Stimulated activated CD4-positive, alpha-beta T cell treated with anti-CD3 and anti-CD28 coated beads, Interleukin-12 subunit alpha, Interleukin-12 subunit beta, amount 100 ng/mL, for 4 hours (primary cell): ENCODE data around the gene CMIP.
"Not testable (repeated sequence)": the region's sequence is repeated elsewhere in the genome, so short reads cannot be mapped to it uniquely, and the experiment has no call there.

Source experiments
- DNase-seq: peaks from one replicate; pipeline ENCODE4 v3.0.0-alpha.2; 2020

Gene CMIP

DNA sequence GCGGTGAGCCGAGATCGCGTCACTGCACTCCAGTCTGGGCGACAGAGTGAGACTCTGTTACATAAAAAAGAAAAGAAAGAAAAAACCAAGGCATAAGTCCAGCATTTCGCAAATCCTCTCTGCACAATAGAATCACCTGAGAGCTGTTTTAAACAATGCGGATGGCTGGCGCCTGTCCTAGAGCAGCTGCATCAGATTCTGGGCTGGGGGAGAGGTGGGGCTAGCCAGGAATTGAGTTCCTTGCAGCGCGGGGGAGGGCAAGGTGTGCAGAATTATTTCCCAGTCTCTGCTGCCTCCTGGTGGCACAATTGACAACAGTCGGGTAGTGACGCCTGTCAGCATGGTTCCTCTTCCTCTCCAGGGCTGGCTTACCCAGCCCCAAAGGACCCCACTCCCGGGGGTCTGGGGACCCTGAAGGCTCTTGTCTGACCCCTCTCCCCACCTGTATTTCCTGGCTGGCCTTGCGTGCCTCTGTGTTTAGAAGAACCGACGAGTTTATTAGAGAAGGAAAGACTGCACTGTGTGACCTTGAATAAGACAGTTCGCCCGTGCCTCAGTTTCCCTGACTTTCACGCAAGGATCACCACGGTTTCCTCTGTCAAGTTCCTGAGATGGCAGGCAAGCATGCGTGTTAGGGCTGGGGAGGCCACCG, 293.4 kb downstream of the CMIP start:
- DNase-seq: peak; percentile 81

DNA sequence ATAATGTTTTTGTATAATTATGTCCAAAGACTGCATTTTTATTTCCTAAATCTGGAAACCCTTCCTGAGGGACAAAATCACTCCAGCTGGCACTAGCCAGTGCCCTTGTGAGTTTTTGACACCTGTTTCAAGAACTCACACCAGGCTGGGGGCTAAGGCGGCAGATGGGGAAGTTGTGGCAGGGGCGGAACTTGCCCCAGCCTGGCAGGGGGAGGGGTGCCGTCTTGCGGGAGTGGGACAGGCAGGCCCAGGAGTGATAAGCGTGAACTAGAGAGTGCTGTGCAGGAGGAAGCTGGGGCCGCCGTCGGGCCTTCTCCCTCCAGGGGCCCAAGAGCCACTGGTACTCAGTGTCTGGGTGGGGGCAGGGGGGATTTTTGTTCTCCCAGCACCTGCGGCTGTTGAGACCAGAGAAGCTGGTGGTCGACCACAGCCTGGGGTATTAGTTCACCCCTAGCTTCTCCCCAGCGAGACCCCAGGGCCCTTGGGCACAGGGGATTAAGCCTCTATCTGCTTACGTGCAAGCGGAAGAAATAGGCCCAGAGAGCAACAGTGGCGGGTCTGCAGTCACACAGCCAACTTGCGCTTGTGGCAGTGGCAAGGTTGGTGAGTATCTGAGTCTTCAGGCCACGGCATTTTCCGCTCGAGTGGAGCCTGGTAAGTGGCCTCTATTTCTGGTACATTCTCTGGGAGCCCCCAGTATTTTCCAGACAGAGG, 294.3 kb downstream of the CMIP start:
- no peak for DNase-seq

DNA sequence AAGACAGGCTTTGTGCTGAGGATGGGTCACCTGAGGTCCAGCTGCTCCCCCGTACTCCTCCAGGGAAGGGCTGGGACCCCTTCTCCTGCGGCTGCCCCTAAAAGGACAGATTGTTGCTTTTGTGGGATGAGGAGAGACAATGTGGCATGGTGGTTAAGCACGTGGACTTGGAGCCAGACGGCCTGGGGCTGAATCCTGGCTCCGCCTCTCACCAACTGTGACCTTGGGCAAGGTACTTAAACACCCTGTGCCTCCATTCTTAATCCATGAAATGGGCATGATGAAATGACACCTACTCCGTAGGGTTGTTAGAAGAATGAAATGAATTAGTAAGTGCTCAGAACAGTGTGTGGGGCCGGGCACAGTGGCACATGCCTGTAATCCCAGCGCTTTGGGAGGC, 294.9 kb downstream of the CMIP start:
- no peak for DNase-seq

DNA sequence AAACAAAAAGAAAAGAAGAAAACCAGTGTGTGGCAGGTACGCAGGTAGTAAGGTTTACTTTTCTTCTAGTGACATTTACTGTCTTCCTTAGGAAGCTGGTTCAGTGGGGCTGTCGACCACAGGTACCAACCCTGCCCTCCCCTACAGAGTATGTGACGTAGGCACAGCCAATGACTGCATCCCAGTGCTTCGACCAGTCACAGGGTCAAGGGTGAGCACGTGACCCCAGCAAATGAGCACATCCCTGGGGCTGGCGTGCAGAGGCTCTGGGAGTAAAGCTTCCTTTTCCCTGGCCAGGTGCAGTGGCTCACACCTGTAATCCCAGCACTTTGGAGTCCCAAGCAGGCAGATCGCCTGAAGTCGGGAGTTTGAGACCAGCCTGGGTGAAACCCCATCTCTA, 295.6 kb downstream of the CMIP start:
- DNase-seq: no peak

DNA sequence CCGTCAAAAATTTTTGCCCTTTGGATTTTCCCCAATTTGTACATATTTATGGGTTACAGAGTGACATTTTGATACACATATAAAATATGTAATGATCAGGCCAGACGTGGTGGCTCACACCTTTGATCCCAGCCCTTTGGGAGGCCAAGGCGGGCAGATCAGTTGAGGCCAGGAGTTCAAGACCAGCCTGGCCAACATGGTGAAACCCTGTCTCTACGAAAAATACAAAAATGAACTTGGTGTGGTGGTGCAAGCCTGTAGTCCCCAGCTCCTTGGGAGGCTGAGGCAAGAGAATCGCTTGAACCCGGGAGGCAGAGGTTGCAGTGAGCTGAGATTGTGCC, 296.8 kb downstream of the CMIP start:
- not testable (repeated sequence) for DNase-seq

DNA sequence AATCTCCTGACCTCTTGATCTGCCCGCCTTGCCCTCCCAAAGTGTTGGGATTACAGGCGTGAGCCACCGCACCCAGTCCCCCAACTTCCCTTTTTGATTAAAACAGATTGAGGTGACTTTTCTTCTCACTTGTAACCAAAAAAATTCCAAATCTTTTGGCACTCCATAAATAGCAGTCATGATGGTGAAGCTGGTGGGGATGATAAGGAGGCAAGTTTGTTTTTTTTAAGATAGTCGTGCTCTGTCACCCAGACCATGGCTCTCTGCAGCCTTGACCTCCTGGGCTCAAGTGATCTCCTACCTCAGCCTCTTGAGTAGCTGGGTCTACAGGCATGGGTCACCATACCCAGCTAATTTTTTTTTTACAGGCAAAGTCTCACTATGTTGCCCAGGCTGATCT, 299.8 kb downstream of the CMIP start:
- no peak for DNase-seq

DNA sequence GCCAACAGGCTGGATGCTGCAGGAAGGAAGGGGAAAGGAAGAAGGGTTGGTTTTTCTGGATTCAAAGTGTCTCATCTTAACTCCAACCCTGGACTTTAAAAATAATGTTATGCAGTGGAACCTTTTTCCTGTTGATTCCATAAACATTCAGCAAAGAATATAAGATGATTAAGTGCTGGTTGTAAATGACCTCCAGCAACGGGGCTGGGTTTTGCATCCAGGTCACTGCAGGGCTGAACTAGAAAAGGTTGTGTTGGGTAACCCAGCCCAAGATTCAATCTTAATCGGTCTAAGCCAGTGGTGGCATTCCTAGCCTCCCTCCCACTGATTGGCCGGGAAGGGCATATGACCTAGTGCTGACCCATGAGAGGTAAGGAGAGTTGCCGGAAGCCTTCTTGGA, 300.3 kb downstream of the CMIP start:
- no peak for DNase-seq

DNA sequence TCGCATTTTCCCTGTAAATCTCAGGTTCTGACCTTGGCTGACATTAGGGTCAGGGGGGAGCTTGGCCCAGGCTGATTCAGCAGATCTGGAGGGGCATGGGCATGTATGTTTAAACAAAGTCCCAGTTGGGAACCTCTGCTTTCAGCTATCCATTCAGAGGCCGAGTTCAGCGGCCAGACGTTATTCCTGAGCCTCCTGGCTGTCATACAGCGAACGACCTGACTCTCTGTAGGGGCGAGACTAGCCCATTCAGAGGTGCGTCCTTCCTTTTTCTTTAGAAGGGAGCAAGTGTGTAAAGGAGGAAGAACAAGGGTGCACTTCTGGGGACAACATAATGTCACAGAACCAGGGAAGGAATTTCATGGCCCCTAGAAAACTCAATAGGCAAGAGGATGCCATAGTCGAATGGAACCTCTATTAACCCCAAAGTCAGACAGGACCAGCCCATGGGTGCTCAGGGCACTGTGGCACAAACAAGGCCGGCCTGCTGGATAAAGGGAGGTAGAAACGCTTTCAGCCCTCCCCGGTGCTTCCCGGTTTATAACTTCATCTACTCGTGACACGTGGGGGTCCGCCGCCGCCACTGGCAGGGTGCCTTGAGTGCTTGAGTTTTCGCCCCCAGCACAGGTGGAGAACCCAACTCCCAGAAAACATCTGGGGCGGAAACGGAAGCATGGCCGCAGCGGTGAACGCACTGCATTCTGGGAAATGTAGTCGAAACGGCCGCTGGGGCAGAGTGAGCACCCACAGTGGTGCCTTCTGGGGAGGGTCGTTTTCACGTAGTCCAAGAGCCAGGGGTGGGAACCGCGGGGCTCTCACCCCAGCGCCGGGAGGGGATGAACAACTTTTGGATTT, 301.3 kb downstream of the CMIP start:
- DNase-seq: peak; percentile 70

DNA sequence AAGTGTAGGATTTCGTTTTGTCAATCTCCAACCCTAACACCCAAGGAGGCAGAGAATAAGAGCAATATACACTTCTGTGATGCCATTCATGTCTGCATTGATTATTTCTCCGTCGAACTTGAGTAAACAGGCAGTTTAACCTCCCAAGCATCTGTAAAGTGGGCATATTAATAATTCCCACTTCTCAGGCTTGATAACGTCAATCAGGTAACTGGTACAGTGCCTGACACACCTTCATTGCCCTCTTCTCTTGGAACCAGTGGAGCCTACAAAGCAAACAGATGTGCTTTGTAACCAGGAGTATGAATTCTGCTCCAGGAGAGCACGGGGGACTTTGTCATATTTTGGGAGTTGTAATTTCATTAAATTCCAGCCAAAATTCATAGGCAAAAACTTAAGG, 302.0 kb downstream of the CMIP start:
- no peak for DNase-seq

DNA sequence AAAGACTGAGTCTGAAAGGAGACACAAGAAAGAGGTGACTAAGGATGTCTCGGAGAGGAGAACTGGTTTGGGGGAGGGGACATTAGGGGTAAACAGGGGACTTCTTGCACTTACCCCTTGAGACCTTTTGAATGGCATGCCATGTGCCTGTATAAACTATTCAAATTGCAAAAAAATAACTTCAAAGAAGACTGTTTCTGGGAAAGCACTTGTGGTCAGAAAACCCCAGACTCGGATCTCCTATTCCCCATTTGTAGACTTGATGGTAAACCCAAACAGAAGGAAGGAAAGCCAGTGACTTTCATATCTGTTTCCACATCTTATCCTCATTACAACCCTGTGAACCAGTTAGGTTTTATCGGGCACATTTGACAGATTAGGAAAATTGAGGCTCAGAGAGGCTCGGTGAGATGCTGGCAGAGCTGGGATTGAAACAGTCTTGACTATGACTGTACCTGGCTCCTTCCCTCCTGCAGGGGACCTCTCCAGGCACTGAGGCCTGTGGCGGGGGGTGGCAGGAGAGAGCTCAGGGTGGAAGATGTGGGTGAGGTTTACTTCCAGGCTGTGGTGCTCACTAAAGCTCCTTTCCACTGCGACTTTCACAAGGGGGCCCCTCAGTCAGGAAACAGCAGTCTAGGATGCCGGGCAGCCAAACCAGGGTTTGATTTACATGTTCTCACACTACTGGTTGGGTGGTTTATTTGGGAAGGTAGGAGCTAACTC, 304.0 kb downstream of the CMIP start:
- DNase-seq: no peak

DNA sequence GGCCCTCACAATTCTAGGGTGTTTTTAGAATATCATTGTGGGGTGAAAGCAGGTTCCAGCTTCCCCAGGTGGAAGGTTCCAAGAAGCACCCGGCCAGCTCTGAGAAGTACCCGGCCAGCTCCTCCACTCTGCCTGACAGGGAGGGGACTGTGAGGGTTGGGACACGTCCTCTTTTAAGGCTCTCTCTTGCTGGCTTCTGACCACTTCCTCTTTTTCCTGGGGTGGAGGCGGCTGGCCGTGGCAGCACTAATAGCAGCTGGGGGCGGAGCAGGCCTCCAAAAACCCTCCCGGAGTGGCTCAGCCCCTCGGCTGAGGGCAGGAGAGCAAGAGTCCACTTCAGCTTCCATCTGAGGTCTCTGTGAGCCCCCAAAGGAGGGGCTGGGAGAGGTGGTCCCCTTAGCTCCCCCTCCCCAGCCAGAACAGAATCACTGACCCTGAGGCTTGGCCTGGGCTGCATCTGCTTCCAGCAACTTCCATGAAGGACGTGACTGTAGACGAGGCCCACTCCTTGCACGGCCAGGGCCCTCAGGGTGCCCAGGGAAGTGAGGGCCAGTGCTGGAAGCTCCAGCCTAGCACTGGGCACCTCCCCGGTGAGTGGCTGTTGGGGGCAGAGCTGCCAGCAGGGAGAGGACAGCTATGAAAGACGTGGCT, 307.7 kb downstream of the CMIP start:
- DNase-seq: no peak

DNA sequence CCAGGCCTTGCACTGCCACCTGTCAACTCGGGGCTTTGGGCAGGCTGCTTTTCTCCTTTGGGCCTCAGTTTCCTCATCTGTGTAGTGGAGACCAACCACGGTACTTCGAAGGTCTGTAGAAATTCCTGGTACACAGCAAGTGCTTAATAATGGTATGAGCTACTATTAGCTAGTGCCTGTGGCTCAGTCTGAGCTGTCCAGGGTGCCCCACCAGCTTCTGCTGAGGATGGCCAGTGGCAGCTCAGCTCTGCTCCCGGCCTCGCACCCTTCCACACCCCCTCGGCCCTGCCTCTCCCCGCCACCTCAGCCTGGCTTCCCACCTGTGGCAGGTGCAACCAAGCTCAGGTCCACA, 308.2 kb downstream of the CMIP start:
- no peak for DNase-seq

DNA sequence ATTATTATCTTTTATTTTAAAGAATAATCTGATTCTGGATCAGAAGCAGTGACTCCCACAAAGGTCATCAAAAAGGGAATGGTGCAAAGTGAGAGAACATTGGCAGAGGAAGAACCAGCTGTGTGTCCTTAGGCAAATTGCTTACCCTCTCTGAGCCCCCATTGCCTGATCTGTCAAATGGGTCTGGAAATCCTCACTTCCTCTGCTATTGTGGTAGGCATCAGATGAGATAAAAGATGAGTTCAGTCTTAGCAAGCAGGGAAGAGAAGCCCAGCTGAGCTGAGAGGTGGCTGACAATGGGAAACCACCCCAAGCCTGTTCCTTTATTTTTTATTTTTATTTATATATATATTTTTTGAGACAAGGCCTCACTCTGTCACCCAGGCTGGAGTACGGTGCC, 310.2 kb downstream of the CMIP start:
- DNase-seq: no peak

DNA sequence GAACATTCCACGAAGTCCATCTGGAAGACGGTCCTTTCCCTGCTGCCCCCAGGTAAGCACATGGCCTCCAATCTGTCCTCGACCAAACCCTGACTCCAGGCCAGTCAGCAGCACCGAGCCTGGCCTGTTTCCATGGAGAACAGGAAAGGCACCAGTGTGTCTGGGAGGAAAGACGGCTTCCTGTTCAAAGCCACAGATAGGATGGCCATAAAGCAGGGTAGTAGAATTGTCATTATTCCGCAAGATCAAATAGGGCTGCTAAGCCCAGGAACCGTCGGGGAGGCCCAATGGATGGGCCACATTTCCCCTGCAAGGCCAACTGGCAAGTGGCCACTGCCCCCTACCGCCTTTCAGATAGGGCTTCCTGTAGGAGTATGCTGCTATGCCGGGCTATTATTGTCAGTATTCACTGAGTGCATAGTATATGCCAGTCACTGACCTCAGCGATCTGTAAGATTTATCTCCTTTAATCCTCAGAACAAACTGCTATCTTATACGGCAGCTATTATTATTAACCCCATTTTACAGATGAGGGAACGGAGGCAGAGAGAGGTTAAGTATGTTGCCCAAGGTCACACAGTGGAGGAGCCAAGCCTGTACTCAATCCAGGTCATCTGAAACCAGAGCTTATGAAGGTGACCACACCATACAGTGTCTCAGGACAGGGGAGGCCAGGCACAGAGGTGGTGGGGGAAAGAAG, 311.5 kb downstream of the CMIP start:
- DNase-seq: no peak

DNA sequence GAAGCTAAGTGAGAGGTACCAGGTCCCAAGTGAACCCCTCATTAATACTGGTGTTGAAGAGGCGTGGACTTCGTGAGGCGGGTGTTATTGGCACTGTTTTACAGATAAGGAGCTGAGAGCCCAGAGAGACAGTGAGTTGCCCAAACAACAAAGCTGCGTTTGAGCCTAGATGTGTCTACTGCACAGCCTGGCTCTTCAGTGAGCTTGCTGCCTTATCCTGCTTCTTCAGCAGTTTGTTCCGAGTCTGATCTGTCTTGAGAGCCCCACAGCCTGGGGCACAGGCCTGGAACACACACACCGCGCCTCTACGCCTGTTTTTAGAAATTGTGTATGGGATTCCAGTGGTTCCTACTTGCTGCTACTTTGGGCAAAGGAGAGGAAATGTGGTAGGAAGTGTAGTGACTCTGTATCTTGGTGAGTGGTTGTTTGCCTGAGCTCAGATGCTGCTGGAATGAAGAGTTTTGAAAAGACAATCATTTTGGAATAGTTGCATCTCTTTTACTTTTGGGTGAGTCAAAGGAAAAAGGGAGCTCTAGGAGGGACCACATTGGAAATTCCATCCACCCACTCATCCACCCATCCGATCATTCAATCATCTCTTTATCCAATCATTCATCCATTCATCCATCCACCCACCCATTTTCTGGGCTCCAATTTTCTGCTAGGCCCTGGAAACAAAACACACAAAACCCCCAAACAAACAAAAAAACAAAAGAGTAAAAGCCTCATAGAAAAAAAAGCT, 312.2 kb downstream of the CMIP start:
- no peak for DNase-seq

DNA sequence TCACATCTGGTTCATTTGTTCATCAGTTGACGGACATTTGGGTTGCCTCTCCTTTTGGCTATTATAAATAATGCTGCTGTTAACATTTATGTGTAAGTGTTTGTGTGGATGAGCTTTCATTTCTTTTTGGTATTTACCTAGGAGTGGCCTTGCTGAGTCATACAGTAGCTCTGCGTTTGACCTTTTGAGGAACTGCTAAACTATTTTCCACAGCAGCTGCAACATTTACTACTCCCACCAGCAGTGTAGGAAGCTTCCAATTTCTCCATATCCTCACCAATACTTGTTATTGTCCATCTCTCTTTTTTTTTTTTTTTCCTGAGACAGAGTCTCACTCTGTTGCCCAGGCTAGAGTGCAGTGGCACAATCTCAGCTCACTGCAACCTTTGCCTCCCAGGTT, 313.8 kb downstream of the CMIP start:
- DNase-seq: no peak
